GM19395 (cell line): ENCODE results near the gene TEDC1.
A peak's percentile ranks its signal among the peaks of the same experiment; 100 is the strongest.

Experiments
- ATAC-seq: cut with Tn5 transposase; IDR thresholded peaks from one replicate; pipeline ENCODE4 v1.9.1; 2021; ENCODE audit warnings: mild to moderate bottlenecking, moderate library complexity; ENCODE audit not compliant: unreplicated experiment

The TEDC1 gene

GRCh38 chr14:105490572-105491365 lies at the start of gene TEDC1:
TEDC1 (plus strand) TSS chr14:105491246; CDS start chr14:105491376, 130 bp downstream.
- ATAC-seq, result peak; percentile 79

- ATAC-seq, result no peak
These were observed 48.9 kb upstream of the TEDC1 start for GRCh38 chr14:105442125-105442524.

DNA sequence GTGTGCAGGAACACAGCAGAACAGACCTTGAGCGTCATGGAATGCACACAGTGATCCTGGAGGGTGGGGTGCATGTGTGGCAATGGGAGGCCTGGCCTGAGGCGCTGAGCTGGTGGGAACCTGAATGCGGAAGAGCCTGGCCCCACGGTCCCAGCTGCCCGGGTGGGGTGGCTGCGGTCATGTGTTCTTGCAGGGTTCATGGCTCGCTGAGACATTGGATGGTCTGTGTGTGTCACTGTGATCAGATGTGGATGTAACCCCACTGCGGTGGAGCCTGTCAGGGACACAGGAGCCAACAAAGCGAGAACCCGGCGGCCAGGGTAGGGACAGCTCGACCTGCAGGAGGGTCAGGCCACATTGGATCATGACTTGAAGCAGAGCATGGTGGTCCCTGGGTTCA lies 48.2 kb upstream of the TEDC1 start:
- ATAC-seq, result no peak

- ATAC-seq, result no peak
These were observed 46.2 kb upstream of the TEDC1 start for GRCh38 chr14:105444859-105445258.

- ATAC-seq, result no peak
These were observed 45.8 kb upstream of the TEDC1 start for GRCh38 chr14:105445290-105445689.

- ATAC-seq, result no peak
These were observed 44.9 kb upstream of the TEDC1 start for GRCh38 chr14:105445901-105446845.

- ATAC-seq, result no peak
These were observed 44.1 kb upstream of the TEDC1 start for GRCh38 chr14:105446971-105447370.

DNA sequence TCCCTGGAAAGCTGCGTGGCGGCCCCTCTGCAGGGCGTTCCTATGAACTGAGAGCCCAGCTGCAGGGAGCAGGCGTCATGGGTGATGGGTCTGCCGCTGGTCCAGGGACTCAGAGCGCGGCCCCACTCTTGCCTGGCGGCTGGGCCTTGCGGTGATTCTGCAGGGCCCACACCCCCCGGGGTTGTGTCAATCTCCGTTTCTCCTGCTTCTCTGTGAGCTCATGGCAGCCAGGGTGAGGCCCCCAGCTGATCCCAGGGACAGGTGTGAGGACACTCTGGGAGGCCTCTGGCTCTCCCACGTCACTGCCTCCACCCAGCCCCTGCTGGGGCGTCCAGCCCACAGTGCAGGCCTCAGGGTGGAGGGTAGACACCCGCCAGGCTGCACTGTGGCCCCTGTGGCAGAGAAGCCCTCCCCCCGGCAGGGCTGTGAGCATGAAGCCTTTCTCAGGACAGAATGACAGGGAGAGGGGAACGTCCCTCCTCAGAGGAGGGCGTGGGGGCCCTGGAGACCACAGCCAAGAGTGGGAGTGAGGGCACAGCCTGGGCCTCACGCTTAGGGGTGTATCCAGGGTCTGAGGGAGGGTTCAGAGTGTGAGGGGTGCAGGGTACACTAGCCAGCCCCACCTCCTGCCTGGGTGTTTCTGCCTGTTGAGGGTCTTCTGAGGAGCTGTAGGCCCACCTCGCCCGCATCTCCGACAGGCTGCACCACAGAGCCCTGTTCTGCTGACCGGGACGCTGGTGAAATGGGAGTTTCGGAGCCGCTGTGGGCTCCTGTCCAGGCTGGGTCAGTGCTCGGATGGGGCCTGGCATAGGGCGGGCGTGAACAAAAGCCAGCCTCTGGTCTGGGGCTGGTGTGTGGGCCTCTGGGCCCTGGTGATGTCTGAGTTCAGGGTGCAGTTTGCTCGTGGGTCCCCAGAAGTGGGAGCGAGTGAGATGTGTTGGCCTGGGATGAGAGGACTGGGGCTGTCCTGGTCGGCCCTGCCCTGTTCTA lies 43.1 kb upstream of the TEDC1 start:
- no peak for ATAC-seq

GRCh38 chr14:105448706-105449111 lies 42.3 kb upstream of the TEDC1 start:
- no peak for ATAC-seq

GRCh38 chr14:105449276-105450122 lies 41.5 kb upstream of the TEDC1 start:
- no peak for ATAC-seq

DNA sequence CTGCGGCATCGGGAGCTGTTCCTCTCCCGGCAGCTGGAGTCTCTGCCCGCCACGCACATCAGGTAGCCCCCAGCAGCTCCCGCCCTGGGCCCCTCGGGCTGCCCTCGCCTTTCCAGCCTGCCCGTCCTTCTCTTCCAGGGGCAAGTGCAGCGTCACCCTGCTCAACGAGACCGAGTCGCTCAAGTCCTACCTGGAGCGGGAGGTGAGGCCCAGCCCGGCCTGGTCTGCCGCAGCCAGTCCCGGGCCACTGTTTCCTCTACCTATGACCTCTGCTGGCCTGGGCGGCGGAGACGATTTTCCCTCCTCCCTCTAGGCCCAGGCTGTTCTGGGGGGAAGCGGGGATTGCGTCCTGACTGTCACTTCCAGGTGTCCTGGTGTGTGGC lies 40.9 kb upstream of the TEDC1 start:
- ATAC-seq, result no peak

- no peak for ATAC-seq
These were observed 40.0 kb upstream of the TEDC1 start for GRCh38 chr14:105450864-105451720.

GRCh38 chr14:105452963-105453362 lies 38.1 kb upstream of the TEDC1 start:
- ATAC-seq, result no peak

GRCh38 chr14:105453847-105454246 lies 37.2 kb upstream of the TEDC1 start:
- no peak for ATAC-seq

DNA sequence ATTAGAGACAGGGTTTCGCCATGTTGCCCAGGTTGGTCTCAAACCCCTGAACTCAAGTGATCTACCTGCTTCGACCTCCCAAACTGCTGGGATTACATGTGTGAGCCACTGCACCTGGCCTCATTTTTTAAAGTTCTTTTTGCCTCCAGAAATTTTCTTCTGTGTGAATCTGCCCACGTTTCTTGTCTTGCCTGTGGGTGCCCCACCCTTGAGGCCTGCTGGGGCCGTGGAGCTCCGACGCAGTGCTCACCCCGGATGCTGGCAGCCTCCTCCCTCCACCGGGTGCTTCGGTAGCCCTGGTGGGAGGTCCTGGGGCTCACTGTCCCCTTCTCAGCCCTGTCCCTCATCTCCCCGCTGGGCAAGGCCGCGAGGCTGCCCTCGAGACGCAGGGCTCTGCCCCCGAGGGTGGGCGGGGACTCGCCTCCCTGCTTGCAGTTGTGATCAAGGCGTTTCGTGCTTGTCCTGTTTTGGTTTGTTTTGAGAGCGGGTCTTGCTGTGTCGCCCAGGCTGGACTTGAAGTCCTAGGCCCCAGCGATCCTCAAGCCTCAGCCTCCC lies 35.9 kb upstream of the TEDC1 start:
- ATAC-seq, result no peak

DNA sequence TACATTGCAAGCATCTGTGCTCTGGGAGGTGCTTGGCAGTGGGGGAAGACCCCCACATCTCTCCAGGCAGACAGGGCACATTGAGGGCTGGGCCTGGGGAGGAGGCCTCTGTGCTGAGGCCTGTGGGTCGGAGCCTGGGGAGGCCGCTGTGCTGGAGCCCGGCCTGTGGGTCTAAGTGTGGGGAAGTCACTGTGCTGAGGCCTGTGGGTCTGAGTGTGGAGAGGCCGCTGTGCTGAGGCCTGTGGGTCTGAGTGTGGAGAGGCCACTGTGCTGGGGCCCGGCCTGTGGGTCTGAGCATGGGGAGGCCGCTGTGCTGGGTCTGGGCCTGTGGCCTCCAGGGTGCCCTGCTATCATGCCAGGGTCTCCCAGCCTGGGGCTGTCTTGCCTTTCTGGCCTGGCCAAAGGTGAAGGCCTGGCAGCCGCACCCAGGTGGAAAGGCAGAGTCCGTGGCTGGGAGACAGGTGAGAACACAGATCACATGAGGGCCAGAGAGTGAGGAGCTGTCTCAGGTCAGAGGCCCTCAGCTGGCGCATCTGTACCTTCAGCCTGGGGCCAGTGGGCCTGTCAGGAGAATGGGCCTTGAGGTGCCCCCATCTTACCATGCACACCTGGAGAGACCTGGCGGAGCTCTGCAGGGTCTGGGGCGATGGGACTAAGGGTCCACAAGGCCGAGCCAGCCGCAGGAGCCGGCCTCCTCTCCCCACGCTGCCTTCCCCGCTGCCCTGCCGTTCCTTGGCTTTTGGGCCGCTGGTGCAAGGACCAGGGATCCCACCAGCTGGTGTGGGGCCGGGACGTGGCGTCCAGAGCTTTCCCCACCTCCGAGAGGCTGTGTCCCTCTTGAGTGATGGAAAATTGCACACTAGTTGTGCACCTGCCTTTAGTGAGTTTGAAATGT lies 35.0 kb upstream of the TEDC1 start:
- ATAC-seq, result no peak
